SIG-M5 treated with dmso at 0.1 percent for 504 hours (cell line): ENCODE results near the gene NHLRC4.

ENCODE experiments used
- DNase-seq: peaks from one replicate; lab custom pipeline; 2025; ENCODE audit not compliant: unreplicated experiment; lab: John Stamatoyannopoulos, UW

The NHLRC4 gene, protein sequence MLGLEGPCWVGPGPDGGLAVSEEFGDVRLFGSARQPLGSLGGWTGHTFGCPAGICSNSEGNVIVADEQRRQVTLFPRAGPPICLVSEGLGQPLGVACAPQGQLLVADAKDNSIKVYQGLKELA

DNA sequence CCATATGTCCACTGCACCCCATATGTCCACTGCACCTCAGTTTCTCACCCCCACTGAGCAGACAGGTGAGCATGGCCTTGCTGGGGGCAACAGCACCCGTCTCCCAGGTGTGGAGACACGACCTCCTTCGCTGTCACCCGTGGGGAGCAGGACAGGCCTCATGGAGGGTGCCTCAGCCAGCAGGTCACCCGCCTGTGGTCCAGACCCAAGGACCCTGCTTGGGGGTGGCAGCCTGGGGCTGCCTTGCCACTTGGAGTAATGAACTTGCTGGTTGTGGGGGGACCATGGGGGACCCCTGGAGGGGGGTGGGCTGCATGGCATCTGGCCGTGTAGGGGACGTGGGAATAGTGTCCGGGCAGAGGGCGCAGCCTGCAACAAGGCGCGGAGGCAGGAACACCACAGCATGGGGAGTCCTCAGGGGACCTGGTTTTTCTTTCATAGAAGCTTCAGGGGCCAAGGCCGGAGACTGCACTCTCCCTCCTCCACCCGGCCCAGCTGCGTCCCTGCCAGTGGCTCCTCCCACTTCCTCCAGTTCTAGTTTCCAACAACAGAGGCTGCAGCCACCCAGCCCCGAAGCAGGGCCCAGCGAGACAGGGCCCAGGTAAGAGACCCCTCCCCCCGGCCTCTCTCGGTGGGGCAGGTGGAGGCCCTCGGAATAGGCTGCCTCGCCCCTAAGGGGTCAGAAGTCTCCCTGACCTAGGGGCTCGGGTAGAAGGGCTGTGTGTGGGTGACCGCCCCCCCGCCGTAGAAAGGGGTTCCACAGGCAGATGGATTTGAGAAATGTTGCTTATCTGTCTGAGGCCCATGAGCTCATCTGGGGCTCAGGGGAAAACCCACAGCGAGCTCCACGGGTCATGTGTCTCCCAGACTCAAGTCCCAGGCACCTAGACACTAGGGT, at the start of gene NHLRC4:
Gene NHLRC4 (plus strand): TSS at position 531 of the 898 bp plus-strand sequence. CDS start 1,043 bp downstream, outside the sequence.
- DNase-seq, result peak; percentile 58

DNA sequence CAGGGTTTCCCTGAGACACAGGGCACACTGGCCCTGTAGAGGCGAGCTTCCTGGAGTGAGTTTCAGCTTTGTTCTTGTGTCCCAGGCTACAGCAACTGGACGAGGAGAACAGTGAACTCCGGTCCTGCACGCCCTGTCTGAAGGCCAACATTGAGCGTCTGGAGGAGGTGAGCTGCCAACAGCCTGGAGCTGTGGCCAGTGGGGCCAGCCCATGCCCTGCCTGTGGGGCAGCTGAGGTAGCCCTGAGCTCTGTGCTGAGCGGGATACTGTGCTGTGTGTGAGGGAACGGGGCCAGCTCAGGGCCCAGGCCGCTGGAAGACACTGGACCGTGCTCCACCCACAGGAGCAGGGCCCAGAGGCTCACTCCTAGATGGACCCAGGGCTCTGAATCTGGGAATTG, 47.9 kb upstream of the NHLRC4 start:
- DNase-seq, result no peak

DNA sequence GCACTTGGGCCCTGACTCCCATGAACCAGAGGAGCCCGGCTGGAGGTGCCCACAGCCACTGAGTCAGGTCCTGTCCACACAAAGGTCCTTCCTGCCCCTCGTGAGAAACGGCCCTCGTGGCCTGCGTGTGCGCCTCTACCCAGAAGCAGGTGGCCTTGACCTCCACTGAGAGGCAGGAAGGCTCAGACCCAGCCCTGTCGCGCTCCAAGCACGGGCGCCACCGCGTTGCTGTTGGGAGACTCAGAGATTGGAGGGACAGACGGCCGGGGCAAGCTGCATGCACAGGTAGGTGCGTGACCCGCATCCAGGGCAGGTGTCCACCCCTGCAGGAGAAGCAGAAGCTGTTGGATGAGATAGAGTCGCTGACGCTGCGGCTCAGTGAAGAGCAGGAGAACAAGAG, 47.4 kb upstream of the NHLRC4 start:
- DNase-seq, result no peak

DNA sequence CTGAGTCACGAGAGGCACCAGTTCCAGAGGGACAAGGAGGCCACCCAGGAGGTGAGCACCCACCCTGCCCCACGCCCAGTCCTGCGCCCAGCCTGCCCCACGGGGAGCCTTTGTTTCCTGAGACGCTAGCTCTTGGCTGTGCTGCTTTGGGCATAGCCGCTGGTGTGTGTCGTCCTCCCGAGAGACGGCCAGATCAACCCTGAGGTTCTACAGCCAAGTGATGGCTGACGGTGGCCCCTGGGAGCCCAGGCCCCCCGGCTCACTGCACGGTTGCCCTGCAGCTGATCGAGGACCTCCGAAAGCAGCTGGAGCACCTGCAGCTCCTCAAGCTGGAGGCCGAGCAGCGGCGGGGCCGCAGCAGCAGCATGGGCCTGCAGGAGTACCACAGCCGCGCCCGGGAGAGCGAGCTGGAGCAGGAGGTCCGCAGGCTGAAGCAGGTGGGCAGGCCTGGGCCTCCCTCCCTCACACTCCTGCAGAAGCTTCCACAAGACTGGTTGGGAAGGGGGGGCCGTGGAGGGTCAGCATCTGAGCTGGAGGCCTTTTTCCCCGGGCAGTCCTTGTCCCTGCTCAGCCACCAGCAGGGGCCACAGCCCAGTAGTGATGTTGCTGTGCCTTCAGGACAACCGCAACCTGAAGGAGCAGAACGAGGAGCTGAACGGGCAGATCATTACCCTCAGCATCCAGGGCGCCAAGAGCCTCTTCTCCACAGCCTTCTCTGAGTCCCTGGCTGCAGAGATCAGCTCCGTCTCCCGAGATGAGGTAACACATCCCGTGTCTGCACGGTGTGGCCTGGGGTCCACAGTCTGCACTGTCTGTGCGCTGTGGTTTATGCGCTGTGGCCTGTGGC, 46.7 kb upstream of the NHLRC4 start:
- DNase-seq, result no peak

DNA sequence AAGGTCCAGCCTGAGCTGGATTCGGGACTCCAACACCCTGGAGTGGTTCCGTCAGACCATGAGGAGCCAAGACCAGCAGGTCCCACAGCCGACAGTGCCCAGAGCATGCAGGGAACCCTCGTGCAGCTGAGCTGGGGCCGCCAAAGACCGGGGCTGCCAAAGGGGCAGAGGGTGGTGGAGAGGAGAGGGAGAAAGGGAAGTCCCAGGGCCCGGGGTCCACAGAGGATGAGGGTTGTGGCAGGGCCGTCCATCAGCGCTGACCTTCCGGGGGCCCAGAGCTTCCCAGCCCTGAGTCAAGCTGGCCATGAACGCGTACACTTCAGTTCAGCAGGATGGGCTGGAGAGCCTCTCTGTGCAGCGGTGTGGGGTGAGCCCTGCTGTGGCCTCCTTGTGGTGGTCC, 46.0 kb upstream of the NHLRC4 start:
- DNase-seq, result no peak

DNA sequence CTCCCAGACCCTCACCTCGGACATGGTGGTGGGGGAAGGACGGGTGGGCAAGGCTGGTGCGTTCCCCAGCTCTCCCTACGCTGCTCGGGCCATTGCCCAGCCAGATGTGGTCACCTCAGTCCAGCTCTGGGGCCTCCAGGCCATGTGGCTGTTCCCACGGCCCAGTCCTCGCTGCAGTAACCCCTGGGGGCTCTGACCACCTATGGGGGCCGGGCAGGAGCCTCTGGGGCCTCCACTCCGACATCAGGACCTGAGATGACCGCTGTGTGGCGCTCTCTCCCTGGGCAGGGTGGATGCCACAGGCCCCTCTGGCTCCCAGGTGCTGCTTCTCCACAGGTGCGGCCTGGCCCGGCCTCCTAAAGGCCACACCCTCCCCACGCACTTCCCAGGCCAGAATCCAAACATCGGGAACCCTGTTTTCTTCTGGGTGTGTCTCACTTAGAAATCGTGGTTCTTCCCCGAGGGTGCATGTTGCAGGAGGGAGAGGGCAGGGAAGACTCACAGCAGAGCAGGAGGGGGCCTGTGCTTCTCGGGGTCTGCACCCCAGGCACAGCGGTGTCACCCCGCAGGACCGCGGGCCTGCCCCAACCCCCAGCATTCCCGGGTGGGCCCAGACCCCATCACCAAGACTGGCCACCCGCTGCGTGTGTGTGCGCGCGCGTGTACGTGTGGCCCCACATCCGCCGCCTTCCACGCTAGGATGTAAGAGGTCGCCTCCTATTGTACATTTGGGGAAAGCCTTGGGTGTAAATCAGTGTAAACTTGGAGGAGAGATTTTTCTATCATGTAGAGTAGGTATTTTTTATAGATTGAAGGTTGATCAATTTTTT, 45.2 kb upstream of the NHLRC4 start:
- DNase-seq, result no peak

DNA sequence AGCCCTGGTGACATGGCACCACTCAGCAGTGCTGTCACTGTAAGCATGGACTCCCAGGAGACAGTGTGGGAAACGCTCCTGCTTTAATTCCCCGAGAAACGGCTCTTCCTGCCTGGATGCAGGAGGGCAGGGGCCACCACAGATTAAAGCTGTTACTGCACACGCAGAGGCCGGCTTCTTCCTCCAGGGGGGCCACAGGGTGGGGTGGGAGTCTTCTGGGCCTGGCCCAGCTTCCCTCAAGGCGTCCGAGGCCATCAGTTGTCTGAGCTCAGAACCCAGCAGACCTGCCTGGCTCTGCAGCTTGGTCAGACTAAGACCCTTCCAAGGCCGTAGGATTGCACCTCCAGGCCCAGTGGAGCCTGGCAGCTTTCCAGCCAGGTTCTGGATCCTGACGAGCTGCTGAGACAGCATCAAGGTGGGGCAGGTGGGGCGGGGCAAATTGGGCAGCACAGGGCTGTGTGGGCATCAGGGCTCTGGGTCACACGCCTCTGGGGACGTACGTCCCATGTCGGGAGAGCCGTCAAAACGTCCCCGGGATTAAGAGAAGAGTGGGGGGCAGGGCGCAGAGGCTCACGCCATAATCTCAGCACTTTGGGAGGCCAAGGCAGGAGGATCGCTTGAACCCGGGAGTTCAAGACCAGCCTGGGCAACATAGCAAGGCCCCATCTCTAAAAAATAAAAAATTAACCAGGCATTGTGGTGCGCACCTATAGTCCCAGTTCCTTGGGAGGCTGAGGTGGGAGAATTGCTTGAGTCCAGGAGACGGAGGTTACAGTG, 44.3 kb upstream of the NHLRC4 start:
- DNase-seq, result no peak

DNA sequence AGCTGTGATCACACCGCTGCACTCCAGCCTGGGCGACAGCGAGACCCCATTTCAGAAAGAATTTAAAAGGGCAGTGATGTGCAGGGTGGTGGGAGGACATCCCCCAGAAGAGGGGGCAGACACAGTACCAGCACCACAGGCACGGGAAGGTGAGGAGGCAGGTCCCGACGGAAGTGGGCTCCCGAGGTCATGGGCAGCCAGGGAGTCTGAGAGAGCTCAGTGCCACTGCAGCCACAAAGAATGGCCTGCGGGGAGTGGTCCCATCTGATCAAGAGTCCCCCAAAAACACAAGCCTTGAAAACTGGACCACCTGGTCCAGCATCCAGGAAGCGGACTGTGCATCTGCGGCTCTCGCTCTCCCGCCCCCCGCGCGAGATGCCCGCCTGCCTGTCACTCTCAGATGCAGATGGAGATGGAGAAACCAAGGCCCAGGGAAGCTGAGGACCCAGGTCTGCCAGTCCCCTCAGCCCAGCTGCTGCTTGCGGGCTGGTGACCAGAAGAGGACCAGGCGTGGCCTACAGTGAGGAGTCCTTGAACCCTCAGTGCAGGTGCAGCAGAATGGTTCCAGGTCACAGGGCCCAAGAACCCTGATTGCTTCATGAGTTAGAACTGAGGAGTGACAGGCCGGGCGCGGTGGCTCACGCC, 43.6 kb upstream of the NHLRC4 start:
- DNase-seq, result no peak

DNA sequence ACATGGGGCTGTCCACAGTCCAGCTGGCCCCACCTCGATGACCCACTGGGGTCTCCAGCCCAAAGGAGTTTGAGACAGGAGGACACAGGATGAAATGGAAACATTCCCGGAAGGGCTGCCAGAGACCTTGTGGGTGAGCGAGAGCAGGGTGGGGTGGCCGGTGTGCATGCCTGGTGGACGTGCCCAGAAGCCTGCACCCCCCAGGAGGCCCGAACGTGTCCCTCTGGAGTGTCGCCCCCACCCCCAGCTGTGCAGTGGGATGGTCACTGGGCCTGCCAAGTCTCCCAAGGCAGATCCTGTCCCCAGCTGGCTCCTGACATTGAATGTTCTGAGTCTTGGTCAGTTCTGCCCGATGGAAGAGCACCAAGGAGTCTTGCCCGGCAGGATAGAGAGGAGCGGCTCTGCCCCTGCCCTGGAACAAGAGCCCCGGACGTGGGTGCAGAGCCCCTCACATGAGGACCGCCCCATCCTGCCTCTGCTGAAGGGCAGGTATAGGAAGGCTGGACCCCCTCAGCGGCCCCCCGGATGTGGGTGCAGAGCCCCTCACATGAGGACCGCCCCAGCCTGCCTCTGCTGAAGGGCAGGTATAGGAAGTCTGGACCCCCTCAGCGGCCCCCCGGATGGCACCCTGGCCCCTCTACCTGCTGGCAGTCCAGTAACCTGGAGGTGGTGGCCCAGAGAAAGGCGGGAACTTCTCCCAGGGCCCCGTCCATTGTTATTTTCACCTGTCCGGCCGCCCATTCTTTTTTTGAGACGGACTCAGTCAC, 42.3 kb upstream of the NHLRC4 start:
- DNase-seq, result no peak

DNA sequence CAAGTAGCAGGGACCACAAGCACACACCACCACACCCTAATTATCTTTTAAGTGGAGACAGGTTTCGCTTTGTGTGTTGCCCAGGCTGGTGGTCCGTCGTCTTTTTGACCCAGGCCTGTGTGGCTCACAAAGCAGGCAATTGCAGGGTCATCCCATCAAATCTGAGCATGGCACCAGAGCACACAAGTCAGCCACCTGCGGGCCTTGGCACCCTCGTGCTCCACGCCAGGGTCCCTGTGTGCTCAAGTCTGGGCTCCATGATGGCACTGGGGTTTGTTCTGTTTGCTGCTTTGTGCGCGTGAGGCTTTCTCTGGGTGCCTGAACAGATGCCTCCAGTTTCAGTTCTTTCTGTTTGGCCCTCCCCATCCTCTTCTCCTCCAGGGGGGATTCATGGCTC, 41.7 kb upstream of the NHLRC4 start:
- no peak for DNase-seq

DNA sequence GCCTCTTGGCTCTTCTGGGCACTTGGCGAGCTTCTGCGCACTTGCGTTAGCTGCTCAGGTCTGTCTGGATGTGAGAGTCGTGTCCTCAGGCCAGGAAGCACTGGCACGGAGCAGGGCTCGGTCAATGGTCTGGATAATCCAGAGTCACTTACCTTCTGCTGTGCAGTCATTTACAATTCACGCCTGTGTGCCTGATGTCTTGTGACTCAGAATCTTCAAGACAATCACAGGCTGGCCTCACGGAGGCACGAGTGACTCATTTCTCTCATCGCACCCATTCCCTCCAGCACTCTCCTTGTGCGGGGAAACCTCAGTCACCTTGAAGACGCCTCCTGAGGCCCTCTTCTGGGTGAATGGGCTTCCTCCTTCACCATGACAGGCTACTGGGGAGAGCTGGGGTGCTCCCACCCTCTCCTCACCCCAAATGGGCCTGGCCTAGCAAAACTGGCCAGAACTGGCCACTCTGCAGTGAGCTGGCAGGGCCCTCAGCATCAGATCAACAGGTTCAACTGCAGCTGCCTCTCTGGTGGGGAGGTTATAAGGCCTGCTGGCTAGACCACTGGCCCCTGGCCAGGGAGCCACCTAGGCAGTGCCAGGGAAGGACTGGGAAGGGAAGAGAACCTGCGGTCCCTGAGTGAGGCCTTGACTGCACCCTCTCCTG, 41.2 kb upstream of the NHLRC4 start:
- peak; percentile 60 for DNase-seq

DNA sequence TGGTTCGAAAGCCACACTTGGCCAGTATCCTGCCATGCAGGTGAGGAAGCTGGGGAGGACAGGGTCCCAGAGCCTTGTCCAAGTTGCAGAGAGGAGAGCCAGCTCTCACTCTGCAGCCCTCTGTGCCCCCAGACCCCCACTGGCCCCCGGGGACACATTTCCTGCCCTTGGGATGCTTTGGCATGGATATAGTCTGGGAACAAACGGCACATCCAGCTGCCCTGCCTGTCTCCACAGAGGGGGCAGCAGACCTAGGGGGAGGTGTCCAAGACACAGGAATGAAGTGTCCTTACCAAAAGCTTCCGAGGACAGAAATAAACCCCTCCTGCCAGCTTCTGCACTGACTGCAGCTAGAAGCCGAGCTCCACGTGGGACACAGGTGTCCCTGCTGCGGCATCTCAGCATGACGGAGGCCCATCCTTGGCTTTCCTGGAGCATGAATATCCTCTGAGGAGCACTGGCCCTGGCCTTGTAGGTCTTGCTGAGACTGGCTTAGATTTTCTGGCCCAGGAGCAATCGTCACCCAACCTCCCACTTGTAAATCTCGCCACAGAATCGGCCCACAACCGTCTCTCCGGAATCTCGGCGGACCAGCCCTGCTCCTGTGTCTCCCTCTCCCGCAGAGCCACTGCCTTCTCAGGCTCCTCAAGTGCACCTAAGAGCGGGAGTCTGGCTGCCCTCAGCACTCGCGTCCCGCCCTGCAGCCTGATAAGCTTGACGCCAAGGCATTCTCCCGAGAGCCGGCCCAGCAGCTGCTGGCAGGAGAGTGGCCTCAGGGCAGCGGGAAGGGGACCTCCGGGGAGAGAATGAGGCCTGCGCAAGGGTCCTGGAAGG, 40.4 kb upstream of the NHLRC4 start:
- DNase-seq, result no peak

DNA sequence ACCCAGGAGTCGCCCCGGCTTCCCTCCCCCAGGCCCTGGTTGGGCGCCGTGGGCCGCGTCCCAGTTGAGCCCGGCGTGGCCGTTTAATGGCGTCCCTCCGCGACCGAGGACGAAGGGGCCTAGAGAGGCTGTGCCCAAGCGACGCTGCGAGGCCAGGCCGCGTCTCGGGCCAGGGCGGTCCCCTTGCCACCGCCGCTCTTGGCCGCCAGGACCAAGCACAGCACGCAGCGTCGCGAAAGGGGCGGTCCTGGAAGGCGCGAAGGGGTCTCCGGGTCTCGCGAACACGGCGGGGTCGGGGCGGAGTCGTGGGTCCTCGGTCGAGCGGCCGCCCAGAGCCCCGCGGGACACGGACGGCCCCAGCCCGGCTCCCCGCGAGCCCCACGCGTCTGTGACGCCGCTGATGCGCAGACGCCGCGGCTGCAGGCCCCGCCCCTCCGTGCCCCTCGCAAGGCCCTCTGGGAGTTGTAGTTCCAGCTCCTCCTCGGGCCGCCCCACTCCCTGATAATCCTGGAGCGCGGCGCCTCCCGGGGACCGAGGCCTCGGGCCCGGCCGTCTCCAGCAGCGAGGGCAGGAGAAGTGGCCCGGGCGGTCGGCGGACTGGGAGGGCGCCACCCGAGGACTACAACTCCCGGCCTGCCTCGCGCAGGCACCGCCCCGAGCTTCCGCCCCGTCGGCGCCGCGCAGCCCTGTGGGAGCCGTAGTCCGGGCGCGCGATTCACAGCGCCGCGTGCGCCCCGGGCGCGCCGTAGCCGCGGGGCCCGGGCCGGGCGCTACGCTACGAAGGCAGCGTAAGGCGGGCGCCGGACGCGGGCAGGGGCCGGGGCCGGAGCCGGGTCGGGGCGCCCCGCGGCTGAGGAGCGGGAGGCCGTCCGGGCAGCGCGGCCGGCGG, 39.5 kb upstream of the NHLRC4 start, which contains the start of gene CAPN15:
Gene CAPN15 (plus strand): TSS at position 698 of the 889 bp plus-strand sequence. CDS start 19,127 bp downstream, outside the sequence.
- DNase-seq, result peak; percentile 75

DNA sequence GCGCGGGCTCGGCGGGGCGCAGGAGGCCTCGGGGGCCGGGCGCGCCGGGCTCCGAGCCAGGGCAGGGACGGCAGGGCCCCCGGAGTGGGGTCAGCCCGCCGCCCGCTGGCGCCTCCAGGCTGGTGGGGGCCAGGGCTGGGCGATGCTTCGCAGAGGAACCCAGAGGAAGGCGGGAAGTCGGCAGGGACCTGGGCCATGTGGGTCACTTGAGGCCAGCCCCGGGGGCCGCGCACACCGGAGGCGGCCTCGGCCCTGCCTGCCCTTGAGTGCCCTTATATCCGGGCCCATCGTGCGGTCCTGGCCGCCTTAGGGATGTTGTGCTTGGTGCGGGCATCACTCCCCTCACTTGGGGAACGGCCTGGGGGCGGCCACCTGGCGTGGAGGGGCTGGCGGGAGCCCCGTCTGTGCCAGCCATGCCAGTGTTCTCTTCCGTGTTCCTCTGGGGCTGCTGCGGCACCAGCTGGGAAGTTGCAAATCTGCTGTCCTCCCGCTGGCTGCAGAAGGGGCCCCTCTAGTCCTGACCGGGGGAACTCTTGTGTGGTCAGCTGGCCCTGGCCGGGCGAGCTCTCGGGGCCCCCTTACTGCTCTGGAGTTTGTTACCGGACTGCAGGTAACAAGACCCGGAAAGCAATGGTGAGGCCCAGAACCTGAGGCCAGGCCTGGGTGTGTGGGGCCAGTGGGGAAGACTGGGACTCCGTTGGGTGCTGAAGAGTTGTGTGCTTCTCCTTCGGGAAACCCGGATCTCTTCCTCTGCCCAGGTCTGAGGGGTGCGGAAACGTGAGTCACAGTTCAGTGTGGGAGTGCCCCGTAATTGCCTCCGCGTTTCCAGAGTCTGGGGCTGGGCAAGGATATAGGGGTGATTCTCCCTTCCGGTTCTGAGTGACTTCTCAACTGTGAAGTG, 38.4 kb upstream of the NHLRC4 start:
- peak; percentile 49 for DNase-seq

DNA sequence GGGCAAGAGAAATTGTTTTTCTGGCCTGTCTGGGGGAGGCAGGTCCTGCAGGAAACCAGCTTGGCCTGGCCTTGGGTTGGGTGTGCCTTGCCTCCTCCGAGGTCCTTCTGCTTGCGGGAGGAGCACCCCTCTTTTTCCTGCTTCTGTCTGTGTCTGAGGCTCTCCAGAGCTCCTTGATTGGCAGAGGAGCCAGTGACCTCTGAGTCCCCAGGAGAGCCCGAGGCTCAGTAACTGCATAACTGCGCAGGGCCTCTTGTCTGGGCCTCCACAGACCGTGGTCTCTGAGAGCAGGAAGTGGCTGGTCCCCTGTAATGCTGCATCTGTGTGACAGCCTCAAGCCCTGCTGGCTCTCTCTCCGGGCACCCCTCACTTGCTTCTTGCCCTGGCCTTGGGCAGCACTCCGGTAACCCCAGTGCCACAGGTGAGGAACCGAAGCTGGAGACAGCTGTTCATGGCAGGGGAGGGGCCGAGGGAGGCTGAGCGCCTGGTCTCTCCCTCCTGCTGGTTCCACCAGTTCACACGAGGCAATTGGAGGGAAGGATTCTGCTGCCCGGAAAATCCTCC, 37.7 kb upstream of the NHLRC4 start:
- DNase-seq, result peak; percentile 49
